HG02610 (cell line): ENCODE data around the gene NEGR1.

Source experiments
- ATAC-seq: cut with Tn5 transposase; IDR thresholded peaks from one replicate; pipeline ENCODE4 v1.9.1; 2021; ENCODE audit warnings: mild to moderate bottlenecking, moderate library complexity; ENCODE audit not compliant: unreplicated experiment

NEGR1 gene

GRCh38 chr1:71721532-71721931 lies 560.8 kb downstream of the NEGR1 start:
- ATAC-seq = no peak

GRCh38 chr1:71719330-71719729 lies 563.0 kb downstream of the NEGR1 start:
- no peak for ATAC-seq

GRCh38 chr1:71717186-71717585 lies 565.2 kb downstream of the NEGR1 start:
- ATAC-seq = no peak

GRCh38 chr1:71711456-71711855 lies 570.9 kb downstream of the NEGR1 start:
- no peak for ATAC-seq

- no peak for ATAC-seq
Measured at GRCh38 chr1:71706029-71706671, 576.2 kb downstream of the NEGR1 start.

- ATAC-seq = no peak
Measured at GRCh38 chr1:71698186-71698585, 584.2 kb downstream of the NEGR1 start.

GRCh38 chr1:71695821-71696220 lies 586.5 kb downstream of the NEGR1 start:
- ATAC-seq = no peak

- no peak for ATAC-seq
Measured at GRCh38 chr1:71695084-71695483, 587.3 kb downstream of the NEGR1 start.

GRCh38 chr1:71693581-71693980 lies 588.8 kb downstream of the NEGR1 start:
- no peak for ATAC-seq

GRCh38 chr1:71689635-71690034 lies 592.7 kb downstream of the NEGR1 start:
- no peak for ATAC-seq

- no peak for ATAC-seq
Measured at GRCh38 chr1:71687376-71687775, 595.0 kb downstream of the NEGR1 start.

GRCh38 chr1:71676979-71677925 lies 605.1 kb downstream of the NEGR1 start:
- no peak for ATAC-seq

- ATAC-seq = no peak
Measured at GRCh38 chr1:71668065-71668464, 614.3 kb downstream of the NEGR1 start.

GRCh38 chr1:71667216-71667615 lies 615.1 kb downstream of the NEGR1 start:
- ATAC-seq = no peak

GRCh38 chr1:71666609-71667008 lies 615.7 kb downstream of the NEGR1 start:
- no peak for ATAC-seq

GRCh38 chr1:71660411-71660810 lies 621.9 kb downstream of the NEGR1 start:
- ATAC-seq = no peak

- ATAC-seq = no peak
Measured at GRCh38 chr1:71657891-71658679, 624.3 kb downstream of the NEGR1 start.

GRCh38 chr1:71656902-71657301 lies 625.4 kb downstream of the NEGR1 start:
- ATAC-seq = no peak

GRCh38 chr1:71655604-71656003 lies 626.7 kb downstream of the NEGR1 start:
- ATAC-seq = no peak

- no peak for ATAC-seq
Measured at GRCh38 chr1:71653952-71654351, 628.4 kb downstream of the NEGR1 start.

- no peak for ATAC-seq
Measured at GRCh38 chr1:71651214-71651613, 631.1 kb downstream of the NEGR1 start.
